Measurements from ENCODE around the gene ALG2.

- TF ChIP-seq CTCF (IDR thresholded peaks at IDR 0.05) (peak; percentile 5), EZH2 (IDR thresholded peaks at IDR 0.05) (no peak)
Measured at GRCh38 chr9:99241106-99241505, 19.4 kb upstream of the ALG2 start.
